ENCODE results near the gene FASTKD2. TPM values are rescaled to one million over a fixed set of nuclear protein-coding genes. Genes with fewer than 3 reads are reported as not detected.

Gene FASTKD2
- total RNA-seq, 3 donors from 2014 or later: 29.3 to 52.7 (median 32.4) TPM

DNA sequence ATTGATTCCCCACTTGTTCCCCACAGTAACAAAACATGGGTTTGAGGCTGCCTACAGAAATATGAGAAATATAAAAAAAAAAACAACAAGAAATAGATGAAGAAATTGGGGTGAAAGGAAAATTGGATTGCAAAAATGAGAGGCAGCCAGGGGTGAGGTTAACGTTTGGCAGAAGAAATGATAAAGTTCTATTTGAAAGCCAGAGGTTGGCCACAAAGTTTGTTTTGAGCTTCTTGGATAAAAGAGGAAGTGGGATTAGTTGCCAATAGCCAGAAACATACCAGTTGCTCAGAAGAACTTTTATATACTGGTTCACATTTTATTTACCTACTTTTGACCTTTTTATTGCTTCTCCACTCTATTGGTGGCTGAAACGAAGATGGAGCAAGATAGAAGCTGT, 67.5 kb downstream of the FASTKD2 start:
- Histone ChIP-seq H3K9me3 (no peaks in the 10 kb centered on the region), H3K36me3 (no peaks in the 10 kb centered on the region), H3K27me3 (no peaks in the 10 kb centered on the region), H3K4me3 (no peak overlapping the region), H3K27ac (no peak overlapping the region), H3K4me1 (no peaks in the 10 kb centered on the region)
- no peak for TF ChIP-seq POLR2AphosphoS5 (IDR thresholded peaks at IDR 0.05)
- TF ChIP-seq, protein P1, sequence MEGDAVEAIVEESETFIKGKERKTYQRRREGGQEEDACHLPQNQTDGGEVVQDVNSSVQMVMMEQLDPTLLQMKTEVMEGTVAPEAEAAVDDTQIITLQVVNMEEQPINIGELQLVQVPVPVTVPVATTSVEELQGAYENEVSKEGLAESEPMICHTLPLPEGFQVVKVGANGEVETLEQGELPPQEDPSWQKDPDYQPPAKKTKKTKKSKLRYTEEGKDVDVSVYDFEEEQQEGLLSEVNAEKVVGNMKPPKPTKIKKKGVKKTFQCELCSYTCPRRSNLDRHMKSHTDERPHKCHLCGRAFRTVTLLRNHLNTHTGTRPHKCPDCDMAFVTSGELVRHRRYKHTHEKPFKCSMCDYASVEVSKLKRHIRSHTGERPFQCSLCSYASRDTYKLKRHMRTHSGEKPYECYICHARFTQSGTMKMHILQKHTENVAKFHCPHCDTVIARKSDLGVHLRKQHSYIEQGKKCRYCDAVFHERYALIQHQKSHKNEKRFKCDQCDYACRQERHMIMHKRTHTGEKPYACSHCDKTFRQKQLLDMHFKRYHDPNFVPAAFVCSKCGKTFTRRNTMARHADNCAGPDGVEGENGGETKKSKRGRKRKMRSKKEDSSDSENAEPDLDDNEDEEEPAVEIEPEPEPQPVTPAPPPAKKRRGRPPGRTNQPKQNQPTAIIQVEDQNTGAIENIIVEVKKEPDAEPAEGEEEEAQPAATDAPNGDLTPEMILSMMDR (IDR thresholded peaks at IDR 0.05): no peak
- TF ChIP-seq POLR2A (IDR thresholded peaks at IDR 0.05): no peak
- no peak for DNase-seq (ENCODE audit: low spot score in 2 of 2)
- intact Hi-C loops (cut with DNase I; ENCODE audit: low total_unique reads): no loop called here

DNA sequence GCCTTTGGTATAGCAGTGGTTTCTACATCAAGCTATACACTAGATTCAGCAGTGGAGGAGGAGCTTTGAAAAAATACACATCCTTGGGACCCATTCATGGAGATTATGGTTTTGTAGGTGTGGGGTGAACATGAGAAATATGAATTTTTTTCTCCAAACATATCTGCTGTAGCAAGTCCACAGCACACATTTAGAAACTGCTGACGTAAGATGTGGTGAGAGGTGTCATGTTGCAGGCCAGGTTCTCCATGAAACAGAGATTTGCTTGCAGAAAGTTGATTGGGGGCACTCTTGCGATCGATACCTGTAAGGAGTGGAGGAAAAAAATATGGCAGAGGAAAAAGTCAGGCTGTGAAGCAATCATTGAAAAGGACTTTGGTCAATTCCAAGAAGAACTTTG, 67.9 kb downstream of the FASTKD2 start:
- Histone ChIP-seq H3K27me3 (no peaks in the 10 kb centered on the region), H3K27ac (no peak overlapping the region), H3K4me1 (no peaks in the 10 kb centered on the region), H3K4me3 (no peak overlapping the region), H3K36me3 (no peaks in the 10 kb centered on the region), H3K9me3 (no peaks in the 10 kb centered on the region)
- TF ChIP-seq, protein P1 (IDR thresholded peaks at IDR 0.05): no peak
- no peak for TF ChIP-seq POLR2AphosphoS5 (IDR thresholded peaks at IDR 0.05)
- TF ChIP-seq POLR2A (IDR thresholded peaks at IDR 0.05): no peak
- no peak for DNase-seq (ENCODE audit: low spot score in 2 of 2)
- intact Hi-C loops (cut with DNase I; ENCODE audit: low total_unique reads): no loop called here

DNA sequence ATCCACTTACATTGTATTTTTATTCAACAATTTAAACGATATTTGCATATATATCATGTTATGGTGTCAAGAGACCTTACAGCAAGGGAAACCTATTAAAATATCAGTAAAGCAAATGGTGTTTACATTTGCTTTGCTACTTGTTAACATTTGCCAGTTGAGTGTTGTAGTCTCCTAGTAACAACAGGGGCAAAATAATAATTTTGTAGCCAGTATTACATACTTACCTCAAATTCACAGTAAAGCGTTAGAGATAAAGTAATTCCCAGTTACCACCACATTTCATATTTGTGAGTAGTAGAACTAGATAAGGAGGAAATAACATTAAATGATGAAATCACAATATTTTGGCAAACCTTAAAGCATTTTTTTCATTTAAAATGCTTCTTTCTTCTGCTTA, 71.3 kb downstream of the FASTKD2 start:
- no peak for DNase-seq (ENCODE audit: low spot score in 2 of 2)
- H3K27ac ChIP-seq: no peak overlapping the region
- H3K27me3 ChIP-seq: no peaks in the 10 kb centered on the region
- TF ChIP-seq, protein P1 (IDR thresholded peaks at IDR 0.05): no peak
- no peak for TF ChIP-seq POLR2AphosphoS5 (IDR thresholded peaks at IDR 0.05)
- TF ChIP-seq POLR2A (IDR thresholded peaks at IDR 0.05): no peak
- no peak overlapping the region for H3K4me3 ChIP-seq
- intact Hi-C loops (cut with DNase I; ENCODE audit: low total_unique reads): no loop called here
- H3K9me3 ChIP-seq: no peaks in the 10 kb centered on the region
- no peaks in the 10 kb centered on the region for H3K4me1 ChIP-seq
- no peaks in the 10 kb centered on the region for H3K36me3 ChIP-seq

DNA sequence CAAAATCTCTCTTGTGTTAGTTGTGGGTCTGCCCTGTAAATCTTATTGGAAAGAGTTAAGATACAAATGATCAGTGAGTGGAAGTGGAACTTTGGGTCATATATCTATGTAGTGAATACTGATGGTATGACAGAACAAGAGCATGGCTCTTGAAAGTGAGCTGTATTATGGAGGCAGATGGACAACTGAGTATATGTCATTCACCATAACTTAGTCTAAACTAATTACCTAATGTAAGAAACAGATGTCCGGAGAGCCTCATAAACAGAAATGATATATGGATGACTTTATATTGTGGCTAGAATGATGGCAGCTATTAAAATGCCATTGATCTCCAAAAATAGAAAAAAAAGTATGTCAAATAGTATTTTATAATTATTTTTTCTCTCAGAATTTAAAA, 72.4 kb downstream of the FASTKD2 start:
- no peaks in the 10 kb centered on the region for H3K4me1 ChIP-seq

DNA sequence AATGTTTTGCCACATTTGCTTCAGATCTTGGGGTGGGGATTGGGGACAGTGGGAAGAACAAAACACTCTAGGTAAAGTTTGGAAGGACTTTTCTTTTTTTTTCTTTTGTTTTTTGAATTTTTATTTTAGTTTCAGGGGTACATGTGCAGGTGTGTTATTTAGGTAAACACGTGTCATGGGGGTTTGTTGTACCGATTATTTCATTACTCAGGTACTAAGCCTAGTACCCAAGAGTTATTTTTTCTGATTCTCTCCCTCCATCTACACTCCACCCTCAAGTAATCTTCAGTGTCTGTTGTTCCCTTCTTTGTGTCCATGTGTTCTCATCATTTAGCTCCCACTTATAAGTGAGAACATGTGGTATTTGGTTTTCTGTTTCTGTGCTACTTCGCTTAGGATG, 73.3 kb downstream of the FASTKD2 start:
- H3K4me1 ChIP-seq: no peaks in the 10 kb centered on the region
- no peak overlapping the region for H3K4me3 ChIP-seq
- H3K36me3 ChIP-seq: no peaks in the 10 kb centered on the region
- intact Hi-C loops (cut with DNase I; ENCODE audit: low total_unique reads): no loop called here
- no peaks in the 10 kb centered on the region for H3K27me3 ChIP-seq
- no peaks in the 10 kb centered on the region for H3K9me3 ChIP-seq
- no peak for DNase-seq (ENCODE audit: low spot score in 2 of 2)
- no peak overlapping the region for H3K27ac ChIP-seq
- TF ChIP-seq POLR2A (IDR thresholded peaks at IDR 0.05) (no peak), POLR2AphosphoS5 (IDR thresholded peaks at IDR 0.05) (no peak)
- TF ChIP-seq, protein P1 (IDR thresholded peaks at IDR 0.05): no peak

More for the DNA sequence above, 72.4 kb downstream of the FASTKD2 start:
- intact Hi-C loops (cut with DNase I; ENCODE audit: low total_unique reads): no loop called here
- H3K27me3 ChIP-seq: no peaks in the 10 kb centered on the region
- no peak overlapping the region for H3K27ac ChIP-seq
- no peak for DNase-seq (ENCODE audit: low spot score in 2 of 2)
- no peak overlapping the region for H3K4me3 ChIP-seq
- no peaks in the 10 kb centered on the region for H3K36me3 ChIP-seq
- no peaks in the 10 kb centered on the region for H3K9me3 ChIP-seq
- TF ChIP-seq, protein P1 (IDR thresholded peaks at IDR 0.05): no peak
- TF ChIP-seq POLR2AphosphoS5 (IDR thresholded peaks at IDR 0.05) (no peak), POLR2A (IDR thresholded peaks at IDR 0.05) (no peak)

Measured in breast epithelium (tissue), 4 donors.